Endothelial cell of umbilical vein (primary cell): Measurements from ENCODE around the gene SCN7A. TPM values are rescaled to one million over a fixed set of nuclear protein-coding genes. Genes with fewer than 3 reads are reported as not detected.

ENCODE experiments used
- BruUV-seq: library from RNA; stranded (reverse); fragments of 400-500 nt; replicated peaks from 2 replicates; lab custom pipeline; 2021; lab: Mats Ljungman, UMichigan
- CTCF ChIA-PET: fragments of 300-600, 350-600 bp; sonication (Branson Sonifier 250); formaldehyde crosslinking; loops from one replicate; lab custom pipeline; 2021; ENCODE audit warnings: antibody characterized with exemption, inconsistent platforms; lab: Charles Lee
- POLR2A ChIA-PET: fragments of 300-600, 350-600 bp; sonication (Branson Sonifier 250); formaldehyde crosslinking; loops from one replicate; lab custom pipeline; 2021; ENCODE audit warnings: antibody characterized with exemption, inconsistent platforms; lab: Charles Lee
- DNase-seq: peaks from one replicate; pipeline ENCODE4 v3.0.0-alpha.2; 2011; ENCODE audit warnings: low read depth, low spot score
- FAIRE-seq: peaks from 2 replicates; lab custom pipeline; 2011; peaks lifted over from hg19 to GRCh38; lab: Jason Lieb, UNC
- H2AFZ ChIP-seq: 2 replicates; pipeline ENCODE4 v1.6.0; 2012; ENCODE audit warnings: low read depth, low read length, control low read depth, inconsistent platforms
- H3K27ac ChIP-seq: 2 replicates; pipeline ENCODE4 v1.5.1; 2011; ENCODE audit warnings: low read depth, mild to moderate bottlenecking, control low read depth, low read length, moderate library complexity; ENCODE audit not compliant: insufficient read depth
- H3K27me3 ChIP-seq, 2 experiments: 2 replicates each; pipeline versions ENCODE4 v1.6.0 to v1.6.1; 2011; ENCODE audit warnings: low read length in 2 of 2, mixed read lengths in 1 of 2; ENCODE audit not compliant: control insufficient read depth in 2 of 2, insufficient read depth in 2 of 2
- H3K36me3 ChIP-seq, 2 experiments: 2 replicates in 1 of 2; 3 replicates in 1 of 2; pipeline ENCODE4 v1.5.1; 2011; ENCODE audit warnings: low read length in 2 of 2, mild to moderate bottlenecking in 1 of 2, moderate library complexity in 1 of 2; ENCODE audit not compliant: control insufficient read depth in 2 of 2, insufficient read depth in 2 of 2; ENCODE audit errors: extremely low read depth in 1 of 2
- H3K4me1 ChIP-seq: 3 replicates; pipeline ENCODE4 v1.5.1; 2011; ENCODE audit warnings: mild to moderate bottlenecking, low read length; ENCODE audit not compliant: control insufficient read depth, insufficient read depth; ENCODE audit errors: extremely low read depth
- H3K4me2 ChIP-seq: 2 replicates; pipeline ENCODE4 v1.6.1; 2011; ENCODE audit warnings: low read length, control low read depth, mixed read lengths; ENCODE audit not compliant: insufficient read depth
- H3K4me3 ChIP-seq, 3 experiments: fragments of 200-600 bp in 1 of 3; sonication (generic), shearing (Covaris generic) in 1 of 3; replicated peaks in 1 of 3; 2 replicates each; pipeline ENCODE4 v1.5.1; 2011 to 2016; ENCODE audit warnings: control low read depth in 3 of 3, low read length in 3 of 3, mild to moderate bottlenecking in 2 of 3, inconsistent platforms in 1 of 3, low read depth in 1 of 3, moderate library complexity in 1 of 3; ENCODE audit not compliant: insufficient read depth in 1 of 3
- H3K79me2 ChIP-seq: 2 replicates; pipeline ENCODE4 v1.6.0; 2012; ENCODE audit warnings: low read length, inconsistent platforms; ENCODE audit not compliant: control insufficient read depth, insufficient read depth
- H3K9ac ChIP-seq: replicated peaks from 2 replicates; pipeline ENCODE3; 2011; ENCODE audit warnings: low read length, control low read depth; ENCODE audit not compliant: insufficient read depth; ENCODE audit errors: extremely low read depth
- H3K9me1 ChIP-seq: replicated peaks from 3 replicates; pipeline ENCODE4 v1.6.0; 2011; ENCODE audit warnings: mild to moderate bottlenecking, low read length; ENCODE audit not compliant: control insufficient read depth, insufficient read depth; ENCODE audit errors: extremely low read depth
- H3K9me3 ChIP-seq: replicated peaks from 2 replicates; pipeline ENCODE4 v1.5.1; 2012; ENCODE audit warnings: low read length, inconsistent platforms; ENCODE audit not compliant: control insufficient read depth, insufficient read depth
- H4K20me1 ChIP-seq: replicated peaks from 2 replicates; pipeline ENCODE3; 2011; ENCODE audit warnings: mild to moderate bottlenecking, low read length; ENCODE audit not compliant: control insufficient read depth, insufficient read depth; ENCODE audit errors: extremely low read depth
- EZH2 ChIP-seq: IDR thresholded peaks from 2 replicates; pipeline ENCODE4 v1.6.1; 2012; ENCODE audit warnings: borderline replicate concordance, low read depth, mild to moderate bottlenecking, moderate library complexity, low read length, inconsistent platforms; ENCODE audit not compliant: severe bottlenecking
- FOS ChIP-seq: IDR thresholded peaks from 2 replicates; pipeline ENCODE4 v1.6.1; 2011; ENCODE audit warnings: mild to moderate bottlenecking, low read length, moderate library complexity, borderline replicate concordance; ENCODE audit not compliant: insufficient read depth
- GATA2 ChIP-seq: IDR thresholded peaks from 2 replicates; pipeline ENCODE4 v1.7.0; 2011; ENCODE audit warnings: low read depth, mild to moderate bottlenecking, moderate library complexity, mixed read lengths, low read length; ENCODE audit not compliant: insufficient read length, insufficient read depth
- JUN ChIP-seq: IDR thresholded peaks from 2 replicates; pipeline ENCODE4 v1.6.1; 2011; ENCODE audit warnings: borderline replicate concordance, low read depth; ENCODE audit not compliant: insufficient read length, insufficient read depth
- MAX ChIP-seq: IDR thresholded peaks from 2 replicates; pipeline ENCODE4 v1.6.1; 2011; ENCODE audit not compliant: insufficient read depth, insufficient read length
- MYC ChIP-seq: IDR thresholded peaks from one replicate; pipeline ENCODE4 v1.6.1; 2011; ENCODE audit warnings: mild to moderate bottlenecking, low read depth, low read length
- POLR2A ChIP-seq: IDR thresholded peaks from 2 replicates; pipeline ENCODE4 v1.6.1; 2012; ENCODE audit warnings: low read depth, mild to moderate bottlenecking, control low read depth, low read length
- POLR2AphosphoS5 ChIP-seq: IDR thresholded peaks from 2 replicates; pipeline ENCODE4 v1.6.1; 2012; ENCODE audit warnings: low read depth, mild to moderate bottlenecking, control low read depth, low read length, moderate library complexity; ENCODE audit not compliant: insufficient read depth
- dilution Hi-C: fragments of 300-500 bp; cut with MboI; formaldehyde crosslinking; loops from one replicate; pipeline ENCODE4 v1.15.0; 2019; ENCODE audit warnings: low sequenced_read_pairs; ENCODE audit not compliant: extremely low pct_ligation_motif_present
- intact Hi-C: fragments of 100-400 bp; cut with micrococcal nuclease; formaldehyde crosslinking; loops from one replicate; pipeline ENCODE4 v1.10.0; 2022
- polyA plus RNA-seq, 4 experiments: library from polyadenylated mRNA; depleted of rRNA in 3 of 4; stranded (reverse) in 3 of 4; unstranded in 1 of 4; fragments of >200 nt; gene quantifications; 2 replicates each; pipeline versions ENCODE4 v1.2.1 to v1.2.3, GENCODE V29; 2011 to 2012; ENCODE audit warnings: missing spikeins in 1 of 4
- total RNA-seq: library from RNA; stranded (reverse); gene quantifications from 2 replicates; pipeline ENCODE4 v1.2.3, GENCODE V29; 2021
- TF ChIP-seq, protein P1 (sequence below), 2 donors: IDR thresholded peaks; 1 replicate in 1 of 2; 2 replicates in 1 of 2; pipeline ENCODE4 v1.5.1; 2011; ENCODE audit warnings: low read length in 2 of 2, mild to moderate bottlenecking in 2 of 2, moderate library complexity in 2 of 2, control low read depth in 1 of 2, inconsistent platforms in 1 of 2, low read depth in 1 of 2; ENCODE audit not compliant: insufficient read depth in 1 of 2; ENCODE audit errors: extremely low read depth in 1 of 2

SCN7A gene
- total and polyA plus RNA-seq, 2 donors (not counting 3 experiments of a cell fraction or from before 2014, with no cell fraction given): not detected

DNA sequence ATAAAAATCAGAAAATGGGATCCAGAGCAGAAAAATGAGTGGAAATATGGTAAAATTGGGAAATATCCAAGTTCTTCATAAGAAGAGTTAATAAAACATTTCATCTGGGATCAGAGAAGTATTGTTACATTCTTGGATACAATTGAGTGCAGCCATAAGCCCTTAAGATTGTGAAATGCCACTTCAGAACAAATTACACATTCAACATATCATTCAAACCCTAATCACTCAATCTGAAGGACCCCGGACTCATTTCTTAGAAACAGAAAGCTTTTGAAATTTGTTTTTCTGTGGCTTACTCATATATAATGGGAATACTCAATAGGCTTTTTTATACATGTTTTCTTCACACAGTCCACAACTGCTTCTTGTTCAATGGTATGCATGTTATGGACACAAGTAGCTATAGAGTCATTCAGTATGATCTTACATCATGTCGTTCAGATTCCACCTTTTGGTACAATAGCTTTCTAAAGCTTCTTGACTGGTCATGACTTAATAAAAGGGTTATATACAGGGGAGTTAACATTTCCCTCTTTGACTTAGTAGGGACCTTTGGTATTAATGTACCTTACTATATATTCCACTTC is 39.9 kb downstream of the SCN7A start:
- Histone ChIP-seq H3K79me2 (no peaks in the 10 kb centered on the region), H3K27ac (no peak overlapping the region), H3K9me3 (no peaks in the 10 kb centered on the region), H2AFZ (no peak overlapping the region), H3K4me3 (no peak overlapping the region), H3K36me3 (no peaks in the 10 kb centered on the region), H3K9me1 (no peaks in the 10 kb centered on the region), H3K4me2 (no peak overlapping the region), H4K20me1 (no peaks in the 10 kb centered on the region), H3K27me3 (no peaks in the 10 kb centered on the region), H3K9ac (no peak overlapping the region), H3K4me1 (no peaks in the 10 kb centered on the region)
- FAIRE-seq (no peak), DNase-seq (no peak)
- intact Hi-C loops (no loop called here), dilution Hi-C loops (no loop called here)
- BruUV-seq: no TSS peak
- ChIA-PET CTCF (interaction anchor here (1.0 to 1.3 kb wide), 2 partner anchors 9 to 34 kb away, joined by 3 to 4 read pairs; no protein-coding TSS in a partner anchor), POLR2A (no interaction called here)
- TF ChIP-seq MYC (no peak), FOS (no peak), MAX (no peak), POLR2AphosphoS5 (no peak), JUN (no peak), EZH2 (no peak), GATA2 (no peak), POLR2A (no peak)
- TF ChIP-seq, protein P1, sequence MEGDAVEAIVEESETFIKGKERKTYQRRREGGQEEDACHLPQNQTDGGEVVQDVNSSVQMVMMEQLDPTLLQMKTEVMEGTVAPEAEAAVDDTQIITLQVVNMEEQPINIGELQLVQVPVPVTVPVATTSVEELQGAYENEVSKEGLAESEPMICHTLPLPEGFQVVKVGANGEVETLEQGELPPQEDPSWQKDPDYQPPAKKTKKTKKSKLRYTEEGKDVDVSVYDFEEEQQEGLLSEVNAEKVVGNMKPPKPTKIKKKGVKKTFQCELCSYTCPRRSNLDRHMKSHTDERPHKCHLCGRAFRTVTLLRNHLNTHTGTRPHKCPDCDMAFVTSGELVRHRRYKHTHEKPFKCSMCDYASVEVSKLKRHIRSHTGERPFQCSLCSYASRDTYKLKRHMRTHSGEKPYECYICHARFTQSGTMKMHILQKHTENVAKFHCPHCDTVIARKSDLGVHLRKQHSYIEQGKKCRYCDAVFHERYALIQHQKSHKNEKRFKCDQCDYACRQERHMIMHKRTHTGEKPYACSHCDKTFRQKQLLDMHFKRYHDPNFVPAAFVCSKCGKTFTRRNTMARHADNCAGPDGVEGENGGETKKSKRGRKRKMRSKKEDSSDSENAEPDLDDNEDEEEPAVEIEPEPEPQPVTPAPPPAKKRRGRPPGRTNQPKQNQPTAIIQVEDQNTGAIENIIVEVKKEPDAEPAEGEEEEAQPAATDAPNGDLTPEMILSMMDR (IDR thresholded peaks at IDR 0.05; ENCODE audit: extremely low read depth in 1 of 2, insufficient read depth in 1 of 2, low read depth in 1 of 2, low read length in 2 of 2): no peak
